ENCODE data around the gene WIPI1. TPM values are rescaled to one million over a fixed set of nuclear protein-coding genes. Genes with fewer than 3 reads are reported as not detected.
"Not testable (repeated sequence)": the region's sequence is repeated elsewhere in the genome, so short reads cannot be mapped to it uniquely, and the experiment has no call there.

WIPI1 gene
- total and polyA plus RNA-seq, 9 of the 15 experiments (the other 6 are each of a cell fraction or from before 2014, with no cell fraction given) = 3.7 to 23.5 (median 11.8) TPM

GRCh38 chr17:68414901-68415300, 42.4 kb downstream of the WIPI1 start:
- CTCF ChIA-PET (ENCODE audit: low intra/inter-chr PET ratio); H2AFZ ChIP-seq (ENCODE audit: low read depth, low read length); POLR2A ChIA-PET; FAIRE-seq; H3K9ac ChIP-seq (ENCODE audit: insufficient read depth in 1 of 2, low read depth in 2 of 2, low read length in 2 of 2); in situ Hi-C loops (cut with MboI); H3K4me1 ChIP-seq (replicated peaks in 1 of 2; ENCODE audit: control insufficient read depth in 2 of 2, insufficient read depth in 2 of 2, low read length in 2 of 2); H3K36me3 ChIP-seq (ENCODE audit: control insufficient read depth, insufficient read depth, low read length); H3K4me2 ChIP-seq (ENCODE audit: insufficient read depth, low read length); H3K9me1 ChIP-seq (ENCODE audit: control insufficient read depth, insufficient read depth, low read length); BruUV-seq (replicated peaks); intact Hi-C loops (cut with micrococcal nuclease); H3K79me2 ChIP-seq (ENCODE audit: control insufficient read depth, insufficient read depth, low read length); H3K9me3 ChIP-seq (replicated peaks; ENCODE audit: control insufficient read depth, insufficient read depth, low read depth, low read length); ATAC-seq; H3K27me3 ChIP-seq (ENCODE audit: control insufficient read depth in 2 of 2, insufficient read depth in 2 of 2, low read length in 2 of 2); DNase-seq (ENCODE audit: extremely low read depth in 1 of 4, low spot score in 3 of 4); H3K27ac ChIP-seq (ENCODE audit: extremely low read depth, low read depth, low read length); H3K4me3 ChIP-seq; H4K20me1 ChIP-seq (replicated peaks; ENCODE audit: control insufficient read depth, insufficient read depth, low read length): not testable (repeated sequence)

DNA sequence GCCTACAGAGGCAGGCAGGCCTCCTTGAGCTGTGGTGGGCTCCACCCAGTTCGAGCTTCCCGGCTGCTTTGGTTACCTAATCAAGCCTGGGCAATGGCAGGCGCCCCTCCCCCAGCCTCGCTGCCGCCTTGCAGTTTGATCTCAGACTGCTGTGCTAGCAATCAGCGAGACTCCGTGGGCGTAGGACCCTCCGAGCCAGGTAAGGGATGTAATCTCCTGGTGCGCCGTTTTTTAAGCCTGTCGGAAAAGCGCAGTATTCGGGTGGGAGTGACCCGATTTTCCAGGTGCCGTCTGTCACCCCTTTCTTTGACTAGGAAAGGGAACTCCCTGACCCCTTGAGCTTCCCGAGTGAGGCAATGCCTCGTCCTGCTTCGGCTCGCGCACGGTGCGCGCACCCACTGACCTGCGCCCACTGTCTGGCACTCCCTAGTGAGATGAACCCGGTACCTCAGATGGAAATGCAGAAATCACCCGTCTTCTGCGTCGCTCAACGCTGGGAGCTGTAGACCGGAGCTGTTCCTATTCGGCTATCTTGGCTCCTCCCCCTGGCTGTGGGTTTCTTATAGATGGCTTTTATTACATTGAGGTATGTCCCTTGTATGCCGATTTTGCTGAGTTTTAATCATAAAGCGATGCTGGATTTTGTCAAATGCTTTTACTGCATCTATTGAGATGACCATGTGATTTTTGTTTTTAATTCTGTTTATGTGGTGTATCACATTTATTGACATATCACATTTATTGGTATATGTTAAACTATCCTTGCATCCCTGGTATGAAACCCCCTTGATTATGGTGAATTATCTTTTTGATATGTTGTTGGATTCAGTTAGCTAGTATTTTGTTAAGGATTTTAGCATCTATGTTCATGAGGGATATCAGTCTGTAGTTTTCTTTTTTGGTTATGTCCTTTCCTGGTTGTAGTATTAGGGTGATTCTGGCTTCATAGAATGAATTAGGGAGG, 43.4 kb downstream of the WIPI1 start:
- POLR2A ChIA-PET = interaction anchor here (0.6 to 0.7 kb wide), 2 partner anchors 17 to 75 kb away, joined by 3 read pairs; no protein-coding TSS in a partner anchor
- intact Hi-C loops (cut with micrococcal nuclease); H3K9me3 ChIP-seq (replicated peaks; ENCODE audit: control insufficient read depth, insufficient read depth, low read depth, low read length); BruUV-seq (replicated peaks); H3K9me1 ChIP-seq (ENCODE audit: control insufficient read depth, insufficient read depth, low read length); H3K9ac ChIP-seq (ENCODE audit: insufficient read depth in 1 of 2, low read depth in 2 of 2, low read length in 2 of 2); H4K20me1 ChIP-seq (replicated peaks; ENCODE audit: control insufficient read depth, insufficient read depth, low read length); H3K4me3 ChIP-seq; FAIRE-seq; H3K4me1 ChIP-seq (replicated peaks in 1 of 2; ENCODE audit: control insufficient read depth in 2 of 2, insufficient read depth in 2 of 2, low read length in 2 of 2); CTCF ChIA-PET (ENCODE audit: low intra/inter-chr PET ratio); H3K27me3 ChIP-seq (ENCODE audit: control insufficient read depth in 2 of 2, insufficient read depth in 2 of 2, low read length in 2 of 2); H3K36me3 ChIP-seq (ENCODE audit: control insufficient read depth, insufficient read depth, low read length); H3K79me2 ChIP-seq (ENCODE audit: control insufficient read depth, insufficient read depth, low read length); in situ Hi-C loops (cut with MboI); H3K27ac ChIP-seq (ENCODE audit: extremely low read depth, low read depth, low read length): not testable (repeated sequence)
- DNase-seq (ENCODE audit: extremely low read depth in 1 of 4, low spot score in 3 of 4) (peak in 1 of 4 experiments; percentile 51), ATAC-seq (peak; percentile 51; the same call in 2 of the 3 replicates)
- 6% methylated on average over 19 of the region's 34 CpGs for WGBS (ENCODE audit: insufficient coverage, low coverage, missing lambda C conversion rate)
- H2AFZ ChIP-seq (ENCODE audit: low read depth, low read length) = peak overlapping the region; percentile 45; the same call in 1 of the 2 replicates
- peak; percentile 27; the same call in 1 of the 2 replicates for TF ChIP-seq PKNOX1 (IDR thresholded peaks at IDR 0.05)
- peak; percentile 59 for TF ChIP-seq CEBPB (tag; IDR thresholded peaks at IDR 0.05)
- peak; percentile 85 for TF ChIP-seq ZNF324 (CRISPR knock-in tag; IDR thresholded peaks at IDR 0.05)
- 0 out of 2 replicates have a peak, but pooled peaks have one; percentile 20 for TF ChIP-seq ATF7 (IDR thresholded peaks at IDR 0.05)
- TF ChIP-seq EGR1 (conservative IDR thresholded peaks at IDR 0.05) = 0 out of 2 replicates have a peak, but pooled peaks have one; percentile 38
- TF ChIP-seq CXXC5 (CRISPR knock-in tag; IDR thresholded peaks at IDR 0.05) = peak; percentile 46; the same call in 1 of the 2 replicates
- TF ChIP-seq NRF1 (conservative IDR thresholded peaks at IDR 0.05 in 1 of 2, IDR thresholded peaks at IDR 0.05 in 1 of 2) = peak; percentile 39 to 59
- peak in 1 of 2 experiments; percentile 47; a peak in 2 of 4 replicates for TF ChIP-seq MAZ (CRISPR knock-in tag; conservative IDR thresholded peaks at IDR 0.05 in 1 of 2, IDR thresholded peaks at IDR 0.05 in 1 of 2)
- peak; percentile 29; the same call in 1 of the 2 replicates for TF ChIP-seq L3MBTL2 (IDR thresholded peaks at IDR 0.05)
- TF ChIP-seq SMAD4 (CRISPR knock-in tag; conservative IDR thresholded peaks at IDR 0.05) = peak; percentile 41; the same call in 1 of the 2 replicates
- 0 out of 4 replicates have a peak, but pooled peaks of 1 of the 2 experiments have one; percentile 20 for TF ChIP-seq TRIM24 (IDR thresholded peaks at IDR 0.05)
- peak overlapping the region; percentile 41; the same call in 1 of the 2 replicates for H3K4me2 ChIP-seq (ENCODE audit: insufficient read depth, low read length)

Data from K562 (cell line).